MCF 10A (cell line): ENCODE results near the gene USP48. TPM values are rescaled to one million over a fixed set of nuclear protein-coding genes. Genes with fewer than 3 reads are reported as not detected.

Source experiments
- BruUV-seq: library from RNA; stranded (reverse); fragments of 400-500 nt; replicated peaks from 2 replicates; lab custom pipeline; 2021; lab: Mats Ljungman, UMichigan
- CTCF ChIA-PET: fragments of 300-600 bp; sonication (Branson Sonifier 250); formaldehyde crosslinking; extraction: SDS; loops from one replicate; lab custom pipeline; 2021; ENCODE audit warnings: antibody characterized with exemption, inconsistent platforms; lab: Yijun Ruan, JAX
- POLR2A ChIA-PET: fragments of 300-600, 350-650 bp; sonication (Branson Sonifier 250); formaldehyde crosslinking; extraction: SDS; loops from one replicate; lab custom pipeline; 2020; ENCODE audit warnings: antibody characterized with exemption, inconsistent platforms; lab: Yijun Ruan, JAX
- DNase-seq: peaks from one replicate; pipeline ENCODE4 v3.0.0-alpha.2; 2018; ENCODE audit not compliant: unreplicated experiment
- H3K27ac Mint-ChIP-seq: one replicate; pipeline ENCODE4 v1.8.0; 2022; ENCODE audit warnings: mild to moderate bottlenecking, low read depth, mixed read lengths; ENCODE audit not compliant: unreplicated experiment
- H3K27me3 Mint-ChIP-seq: one replicate; pipeline ENCODE4 v1.8.0; 2022; ENCODE audit warnings: mixed read lengths; ENCODE audit not compliant: insufficient read depth, unreplicated experiment
- H3K36me3 Mint-ChIP-seq: one replicate; pipeline ENCODE4 v1.8.0; 2022; ENCODE audit warnings: mild to moderate bottlenecking, moderate library complexity, mixed read lengths; ENCODE audit not compliant: insufficient read depth, unreplicated experiment
- H3K4me1 Mint-ChIP-seq: one replicate; pipeline ENCODE4 v1.8.0; 2022; ENCODE audit warnings: mixed read lengths; ENCODE audit not compliant: insufficient read depth, unreplicated experiment
- H3K4me3 Mint-ChIP-seq: one replicate; pipeline ENCODE4 v1.8.0; 2022; ENCODE audit warnings: mild to moderate bottlenecking, moderate library complexity, mixed read lengths; ENCODE audit not compliant: unreplicated experiment
- H3K9me3 Mint-ChIP-seq: one replicate; pipeline ENCODE4 v1.8.0; 2022; ENCODE audit warnings: mixed read lengths; ENCODE audit not compliant: unreplicated experiment
- CTCF ChIP-seq: fragments of 200-600 bp; IDR thresholded peaks from one replicate; pipeline ENCODE4 v1.8.0; 2022; ENCODE audit warnings: antibody characterized with exemption, mild to moderate bottlenecking; ENCODE audit not compliant: unreplicated experiment
- intact Hi-C: fragments of 100-400 bp; cut with micrococcal nuclease; formaldehyde crosslinking; loops from 2 replicates; pipeline ENCODE4 v1.14.1; 2022
- total RNA-seq: library from RNA; stranded (reverse); gene quantifications from 2 replicates; pipeline ENCODE4 v1.2.3, GENCODE V29; 2022

Gene USP48
- total RNA-seq, 1 experiment from 2014 or later, result 64.8 TPM

- BruUV-seq, result no TSS peak
- DNase-seq, result no peak
- ChIA-PET CTCF (interaction anchor here (0.6 to 0.7 kb wide), 2 partner anchors 92 to 300 kb away, joined by 3 read pairs; no protein-coding TSS in a partner anchor), POLR2A (interaction anchor here (1.3 kb wide), 1 partner anchor 752 kb away, joined by 3 read pairs; no protein-coding TSS in a partner anchor)
- Mint-ChIP-seq H3K4me3 (no peak overlapping the region), H3K9me3 (no peaks in the 10 kb centered on the region), H3K36me3 (peaks cover 6% of the 10 kb centered on the region), H3K4me1 (no peaks in the 10 kb centered on the region), H3K27me3 (peaks cover 22% of the 10 kb centered on the region), H3K27ac (no peak overlapping the region)
- intact Hi-C loops, result no loop called here
- no peak for TF ChIP-seq CTCF
Observed at GRCh38 chr1:21664806-21665588, 118.0 kb downstream of the USP48 start.

GRCh38 chr1:21663951-21664805, 118.8 kb downstream of the USP48 start:
- DNase-seq, result no peak
- Mint-ChIP-seq H3K4me1 (no peaks in the 10 kb centered on the region), H3K9me3 (no peaks in the 10 kb centered on the region), H3K36me3 (peaks cover 6% of the 10 kb centered on the region), H3K4me3 (no peak overlapping the region), H3K27ac (no peak overlapping the region), H3K27me3 (peaks cover 29% of the 10 kb centered on the region)
- no peak for TF ChIP-seq CTCF
- no TSS peak for BruUV-seq
- CTCF ChIA-PET, result interaction anchor here (0.6 to 0.7 kb wide), 2 partner anchors 93 to 129 kb away, joined by 3 read pairs; no protein-coding TSS in a partner anchor
- intact Hi-C loops, result no loop called here
- POLR2A ChIA-PET, result interaction anchor here (1.3 kb wide), 1 partner anchor 753 kb away, joined by 3 read pairs; no protein-coding TSS in a partner anchor

- Mint-ChIP-seq H3K4me1 (no peaks in the 10 kb centered on the region), H3K27ac (no peak overlapping the region), H3K4me3 (no peak overlapping the region), H3K27me3 (peaks cover 29% of the 10 kb centered on the region), H3K9me3 (no peaks in the 10 kb centered on the region), H3K36me3 (peaks cover 6% of the 10 kb centered on the region)
- POLR2A ChIA-PET, result interaction anchor here (1.3 kb wide), 1 partner anchor 753 kb away, joined by 3 read pairs; no protein-coding TSS in a partner anchor
- intact Hi-C loops, result no loop called here
- no peak for TF ChIP-seq CTCF
- CTCF ChIA-PET, result interaction anchor here (0.6 to 1.1 kb wide), 3 partner anchors 128 to 460 kb away, joined by 3 read pairs; no protein-coding TSS in a partner anchor
- DNase-seq, result no peak
- BruUV-seq, result no TSS peak
Observed at GRCh38 chr1:21663248-21663950, 119.5 kb downstream of the USP48 start.
